ENCODE measurements around the gene SORL1.

- TF ChIP-seq, protein P1, sequence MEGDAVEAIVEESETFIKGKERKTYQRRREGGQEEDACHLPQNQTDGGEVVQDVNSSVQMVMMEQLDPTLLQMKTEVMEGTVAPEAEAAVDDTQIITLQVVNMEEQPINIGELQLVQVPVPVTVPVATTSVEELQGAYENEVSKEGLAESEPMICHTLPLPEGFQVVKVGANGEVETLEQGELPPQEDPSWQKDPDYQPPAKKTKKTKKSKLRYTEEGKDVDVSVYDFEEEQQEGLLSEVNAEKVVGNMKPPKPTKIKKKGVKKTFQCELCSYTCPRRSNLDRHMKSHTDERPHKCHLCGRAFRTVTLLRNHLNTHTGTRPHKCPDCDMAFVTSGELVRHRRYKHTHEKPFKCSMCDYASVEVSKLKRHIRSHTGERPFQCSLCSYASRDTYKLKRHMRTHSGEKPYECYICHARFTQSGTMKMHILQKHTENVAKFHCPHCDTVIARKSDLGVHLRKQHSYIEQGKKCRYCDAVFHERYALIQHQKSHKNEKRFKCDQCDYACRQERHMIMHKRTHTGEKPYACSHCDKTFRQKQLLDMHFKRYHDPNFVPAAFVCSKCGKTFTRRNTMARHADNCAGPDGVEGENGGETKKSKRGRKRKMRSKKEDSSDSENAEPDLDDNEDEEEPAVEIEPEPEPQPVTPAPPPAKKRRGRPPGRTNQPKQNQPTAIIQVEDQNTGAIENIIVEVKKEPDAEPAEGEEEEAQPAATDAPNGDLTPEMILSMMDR (IDR thresholded peaks at IDR 0.05; ENCODE audit: poor library complexity, severe bottlenecking) = peak; percentile 29
- TF ChIP-seq TAF1 (IDR thresholded peaks at IDR 0.05; ENCODE audit: low read depth) = peak; percentile 23
- peak; percentile 63 for TF ChIP-seq MXI1 (conservative IDR thresholded peaks at IDR 0.05; ENCODE audit: poor library complexity, severe bottlenecking)
- TF ChIP-seq SMC3 (conservative IDR thresholded peaks at IDR 0.05; ENCODE audit: poor library complexity) = peak; percentile 49
Observed at GRCh38 chr11:121572571-121573059, 120.5 kb downstream of the SORL1 start.

Measured in neural cell (in vitro differentiated cells).